BE2C (cell line): ENCODE measurements around the gene SPATA31E1.
A peak's percentile ranks its signal among the peaks of the same experiment; 100 is the strongest.
"Not testable (repeated sequence)": the region's sequence is repeated elsewhere in the genome, so short reads cannot be mapped to it uniquely, and the experiment has no call there.

Experiments used
- DNase-seq: peaks from one replicate; pipeline ENCODE4 v3.0.0-alpha.2; 2020
- H3K27me3 ChIP-seq: fragments of 250-450 bp; sonication (Bioruptor Pico); 2 replicates; pipeline ENCODE4 v1.5.1; 2020; ENCODE audit warnings: mild to moderate bottlenecking
- H3K36me3 ChIP-seq: fragments of 250-450 bp; sonication (Bioruptor Pico); 2 replicates; pipeline ENCODE4 v1.5.1; 2020; ENCODE audit warnings: mild to moderate bottlenecking
- H3K4me1 ChIP-seq: fragments of 250-450 bp; sonication (Bioruptor Pico); 2 replicates; pipeline ENCODE4 v1.5.1; 2020
- H3K4me3 ChIP-seq: 2 replicates; pipeline ENCODE4 v1.5.1; 2011; ENCODE audit warnings: low read depth, low read length
- H3K9me3 ChIP-seq: fragments of 250-450 bp; sonication (Bioruptor Pico); 2 replicates; pipeline ENCODE4 v1.5.1; 2020
- TF ChIP-seq, protein P1 (sequence below): IDR thresholded peaks from 2 replicates; pipeline ENCODE4 v1.5.1; 2012; ENCODE audit warnings: mild to moderate bottlenecking, low read depth, low read length

Gene SPATA31E1

DNA sequence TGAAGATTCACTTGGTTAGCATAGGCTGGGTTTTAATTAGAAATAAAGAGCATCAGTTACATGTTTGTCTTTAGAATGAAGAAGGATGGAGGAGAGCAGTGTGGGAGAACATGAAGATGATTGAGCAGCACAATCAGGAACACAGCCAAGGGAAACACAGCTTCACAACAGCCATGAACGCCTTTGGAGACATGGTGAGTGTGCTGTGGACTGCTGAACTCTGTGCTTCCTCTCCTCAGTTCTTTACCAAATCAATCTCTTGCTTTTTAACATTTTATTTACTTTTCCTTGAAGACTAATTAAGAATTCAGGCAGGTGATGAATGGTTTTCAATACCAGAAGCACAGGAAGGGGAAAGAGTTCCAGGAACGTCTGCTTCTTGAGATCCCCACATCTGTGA lies 38.2 kb upstream of the SPATA31E1 start:
- H3K27me3 ChIP-seq: no peaks in the 10 kb centered on the region
- TF ChIP-seq, protein P1, sequence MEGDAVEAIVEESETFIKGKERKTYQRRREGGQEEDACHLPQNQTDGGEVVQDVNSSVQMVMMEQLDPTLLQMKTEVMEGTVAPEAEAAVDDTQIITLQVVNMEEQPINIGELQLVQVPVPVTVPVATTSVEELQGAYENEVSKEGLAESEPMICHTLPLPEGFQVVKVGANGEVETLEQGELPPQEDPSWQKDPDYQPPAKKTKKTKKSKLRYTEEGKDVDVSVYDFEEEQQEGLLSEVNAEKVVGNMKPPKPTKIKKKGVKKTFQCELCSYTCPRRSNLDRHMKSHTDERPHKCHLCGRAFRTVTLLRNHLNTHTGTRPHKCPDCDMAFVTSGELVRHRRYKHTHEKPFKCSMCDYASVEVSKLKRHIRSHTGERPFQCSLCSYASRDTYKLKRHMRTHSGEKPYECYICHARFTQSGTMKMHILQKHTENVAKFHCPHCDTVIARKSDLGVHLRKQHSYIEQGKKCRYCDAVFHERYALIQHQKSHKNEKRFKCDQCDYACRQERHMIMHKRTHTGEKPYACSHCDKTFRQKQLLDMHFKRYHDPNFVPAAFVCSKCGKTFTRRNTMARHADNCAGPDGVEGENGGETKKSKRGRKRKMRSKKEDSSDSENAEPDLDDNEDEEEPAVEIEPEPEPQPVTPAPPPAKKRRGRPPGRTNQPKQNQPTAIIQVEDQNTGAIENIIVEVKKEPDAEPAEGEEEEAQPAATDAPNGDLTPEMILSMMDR: no peak
- H3K36me3 ChIP-seq: no peaks in the 10 kb centered on the region
- H3K9me3 ChIP-seq: no peaks in the 10 kb centered on the region
- H3K4me1 ChIP-seq: peaks cover 3% of the 10 kb centered on the region
- DNase-seq: no peak
- H3K4me3 ChIP-seq: no peak overlapping the region

DNA sequence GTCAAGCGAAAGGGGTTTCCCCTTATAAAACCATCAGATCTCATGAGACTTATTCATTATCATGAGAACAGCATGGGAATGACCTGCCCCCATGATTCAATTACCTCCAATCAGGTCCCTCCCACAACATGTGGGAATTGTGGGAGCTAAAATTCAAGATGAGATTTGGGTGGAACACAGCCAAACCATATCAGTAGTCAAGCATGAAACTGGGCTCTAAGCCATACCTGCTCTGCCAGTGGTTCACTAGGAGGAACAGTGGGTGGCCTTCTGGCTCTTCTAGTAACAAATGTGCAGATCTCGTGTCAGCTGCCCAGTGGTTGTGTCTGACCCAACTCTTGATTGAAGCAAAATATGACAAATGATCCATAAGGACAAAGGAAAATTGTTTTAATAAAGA lies 34.9 kb upstream of the SPATA31E1 start:
- H3K4me1 ChIP-seq, H3K27me3 ChIP-seq, H3K36me3 ChIP-seq, H3K4me3 ChIP-seq, H3K9me3 ChIP-seq: not testable (repeated sequence)
- peak; percentile 61 for DNase-seq

DNA sequence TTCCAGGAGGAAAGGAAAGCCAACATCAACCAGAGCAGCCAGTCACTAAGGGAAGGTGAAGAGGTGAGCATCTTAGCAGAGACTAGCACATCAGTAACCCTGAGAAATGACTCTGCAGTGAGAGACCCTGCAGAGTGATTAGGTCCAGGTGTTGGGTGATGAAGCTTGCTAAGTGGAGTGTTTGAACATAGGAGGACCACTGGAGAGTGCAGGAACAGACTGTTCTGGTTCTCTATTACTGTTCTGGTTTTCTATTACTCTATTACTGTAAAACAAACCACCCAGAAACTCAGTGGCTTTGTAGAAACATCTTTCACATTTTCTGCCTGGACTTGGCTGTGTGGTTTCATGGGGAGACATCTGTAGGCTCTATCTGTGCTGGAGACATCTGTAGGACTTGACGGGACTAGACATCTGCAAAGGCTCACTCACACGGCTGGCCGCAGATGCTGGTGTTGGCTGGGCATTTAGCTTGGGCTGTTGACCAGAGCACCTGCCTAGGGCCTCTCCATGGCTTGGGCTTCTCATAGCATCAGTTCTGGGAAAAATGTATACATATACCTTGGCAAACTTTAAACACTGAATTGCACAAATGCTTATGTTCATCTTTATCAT lies 33.4 kb upstream of the SPATA31E1 start:
- peaks cover 3% of the 10 kb centered on the region for H3K4me1 ChIP-seq
- H3K4me3 ChIP-seq: no peak overlapping the region
- H3K9me3 ChIP-seq: no peaks in the 10 kb centered on the region
- H3K27me3 ChIP-seq: no peaks in the 10 kb centered on the region
- no peak for DNase-seq
- TF ChIP-seq, protein P1: no peak
- H3K36me3 ChIP-seq: no peaks in the 10 kb centered on the region

DNA sequence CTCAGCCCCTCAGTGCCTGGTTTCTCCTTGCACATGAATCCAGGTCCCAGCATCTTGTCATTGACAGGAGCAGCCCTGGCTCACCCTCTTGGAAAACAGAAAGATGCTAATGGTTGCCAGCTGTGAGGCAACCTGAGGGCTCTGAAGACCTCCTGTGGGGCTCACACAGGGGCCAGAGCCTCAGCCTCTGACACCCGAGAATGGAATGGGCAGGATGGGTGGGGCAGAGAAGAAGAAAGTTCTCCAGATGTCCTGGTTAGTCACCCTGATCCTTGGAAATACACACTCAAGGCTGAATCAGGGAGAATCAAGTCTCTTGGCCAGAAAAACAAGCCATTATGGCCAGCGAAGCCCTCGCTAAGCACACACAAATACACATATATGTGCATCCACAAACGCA lies 32.3 kb upstream of the SPATA31E1 start:
- no peak overlapping the region for H3K4me3 ChIP-seq
- TF ChIP-seq, protein P1: no peak
- no peaks in the 10 kb centered on the region for H3K9me3 ChIP-seq
- H3K36me3 ChIP-seq: no peaks in the 10 kb centered on the region
- H3K27me3 ChIP-seq: no peaks in the 10 kb centered on the region
- peaks cover 3% of the 10 kb centered on the region for H3K4me1 ChIP-seq
- DNase-seq: no peak

DNA sequence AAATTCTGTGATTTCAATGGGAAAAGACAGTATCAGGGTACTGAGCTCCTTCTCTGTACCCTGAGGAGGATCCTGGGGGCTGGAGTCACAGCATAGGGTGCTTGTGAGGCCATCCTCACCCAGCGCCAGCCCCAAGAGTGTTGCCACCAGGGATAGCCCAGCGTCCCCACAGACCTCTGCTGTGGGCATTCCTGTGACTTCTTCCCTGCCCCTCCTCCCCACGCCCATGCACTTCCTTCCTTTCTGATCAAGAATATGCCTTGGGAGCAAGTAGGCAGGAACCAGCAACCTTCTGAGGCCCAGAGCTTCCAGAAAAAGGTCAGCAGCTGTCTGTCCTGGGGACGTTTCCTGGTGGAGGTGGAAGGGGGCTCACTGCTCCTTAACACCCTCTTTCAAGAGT lies 31.5 kb upstream of the SPATA31E1 start:
- not testable (repeated sequence) for DNase-seq, H3K27me3 ChIP-seq, H3K36me3 ChIP-seq, H3K4me3 ChIP-seq, H3K9me3 ChIP-seq, H3K4me1 ChIP-seq

DNA sequence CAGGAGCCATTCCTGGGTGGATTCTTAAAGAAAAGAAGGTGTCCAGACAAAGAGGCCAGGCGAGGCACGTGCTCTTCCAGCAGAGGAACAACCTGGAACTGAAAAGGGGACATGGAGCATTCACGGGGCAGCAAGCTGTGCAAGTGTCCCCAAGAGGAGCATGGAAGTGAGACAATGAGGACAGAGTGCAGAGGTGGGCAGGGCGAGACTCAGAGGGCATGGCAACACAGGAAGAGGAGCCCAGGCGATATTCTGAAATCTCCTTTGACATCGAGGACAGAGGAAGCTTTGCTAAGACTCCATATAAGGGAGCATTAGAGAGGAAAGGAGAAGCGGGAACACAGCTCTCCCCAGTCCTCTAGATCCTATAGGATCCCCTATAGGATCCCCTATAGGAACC lies 29.4 kb upstream of the SPATA31E1 start:
- no peaks in the 10 kb centered on the region for H3K36me3 ChIP-seq
- TF ChIP-seq, protein P1: no peak
- H3K4me3 ChIP-seq: no peak overlapping the region
- H3K4me1 ChIP-seq: no peaks in the 10 kb centered on the region
- no peaks in the 10 kb centered on the region for H3K27me3 ChIP-seq
- no peak for DNase-seq
- no peaks in the 10 kb centered on the region for H3K9me3 ChIP-seq

DNA sequence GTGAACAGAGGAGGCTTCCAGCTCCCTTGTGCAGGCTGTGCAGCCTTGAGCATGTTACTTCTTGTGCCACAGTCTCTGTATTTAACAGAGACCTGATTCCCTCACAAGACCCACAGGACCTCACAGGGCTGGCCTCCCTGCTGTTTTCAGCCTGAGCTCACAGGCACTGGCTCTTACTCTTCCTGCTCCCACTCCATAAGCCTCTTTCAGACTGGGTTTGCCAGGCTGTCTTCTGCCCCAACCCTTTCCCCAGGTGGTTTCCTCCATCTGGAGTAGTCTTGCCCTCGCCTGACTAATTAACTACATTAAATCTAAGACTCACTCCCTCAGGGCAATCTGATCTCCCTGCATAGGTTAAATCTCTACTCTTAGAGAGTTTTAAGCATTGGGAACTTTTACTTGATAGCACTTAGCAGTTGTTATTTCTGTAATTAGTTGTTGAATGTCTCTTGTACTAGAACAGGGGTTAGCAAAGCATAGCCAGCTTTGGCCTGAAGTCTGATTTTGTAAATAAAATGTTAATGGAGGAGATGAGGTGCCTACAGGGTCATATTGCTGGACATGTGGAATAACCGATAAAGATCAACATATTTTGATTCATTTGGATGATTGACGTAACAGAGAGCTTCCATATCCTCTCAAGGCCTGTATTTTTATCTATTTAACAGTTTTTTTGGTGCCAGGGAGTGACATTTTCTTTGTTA lies 28.6 kb upstream of the SPATA31E1 start:
- TF ChIP-seq, protein P1: no peak
- no peak for DNase-seq
- Histone ChIP-seq H3K4me1 (no peaks in the 10 kb centered on the region), H3K9me3 (no peaks in the 10 kb centered on the region), H3K4me3 (no peak overlapping the region), H3K27me3 (no peaks in the 10 kb centered on the region), H3K36me3 (no peaks in the 10 kb centered on the region)
